GM12873 (cell line): ENCODE measurements around the gene PNKD.

Experiments
- TF ChIP-seq, protein P1 (sequence below): IDR thresholded peaks from 2 replicates; pipeline ENCODE4 v1.5.1; 2012; ENCODE audit warnings: low read depth, mild to moderate bottlenecking, moderate library complexity, low read length, control low read depth; ENCODE audit not compliant: insufficient read depth; ENCODE audit errors: missing control alignments

Gene PNKD

DNA sequence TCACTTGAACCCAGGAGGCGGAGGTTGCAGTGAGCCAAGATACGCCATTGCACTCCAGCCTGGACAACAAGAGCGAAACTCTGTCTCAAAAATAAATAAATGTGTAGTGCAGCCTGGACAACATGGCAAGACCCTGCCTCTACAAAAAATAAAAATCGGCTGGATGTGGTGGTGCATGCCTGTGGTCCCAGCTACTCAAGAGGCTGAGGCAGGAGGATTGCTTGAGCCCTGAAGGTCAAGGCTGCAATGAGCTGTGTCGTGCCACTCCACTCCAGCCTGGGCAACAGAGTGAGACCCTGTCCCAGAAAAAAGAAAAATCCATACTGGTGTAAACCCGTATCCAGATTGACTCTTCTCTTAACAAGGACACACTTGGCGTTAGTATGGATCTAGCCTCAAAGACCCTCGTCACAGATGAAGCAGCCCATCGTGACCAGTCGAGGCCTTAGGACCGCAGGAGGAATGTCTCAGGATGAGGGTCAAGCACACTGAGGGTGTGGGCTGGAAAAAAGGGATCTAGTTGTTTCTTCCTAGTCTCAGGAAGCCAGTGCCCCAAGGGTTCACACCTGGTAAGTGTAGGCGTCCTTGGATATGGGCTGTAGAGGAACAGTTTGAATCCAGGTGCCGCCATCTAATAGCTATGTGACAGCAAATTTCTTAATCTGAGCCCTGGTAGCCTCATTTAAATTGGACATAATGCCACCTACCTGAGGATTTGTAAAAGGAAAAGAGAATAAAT lies 13.5 kb upstream of the PNKD start:
- TF ChIP-seq, protein P1, sequence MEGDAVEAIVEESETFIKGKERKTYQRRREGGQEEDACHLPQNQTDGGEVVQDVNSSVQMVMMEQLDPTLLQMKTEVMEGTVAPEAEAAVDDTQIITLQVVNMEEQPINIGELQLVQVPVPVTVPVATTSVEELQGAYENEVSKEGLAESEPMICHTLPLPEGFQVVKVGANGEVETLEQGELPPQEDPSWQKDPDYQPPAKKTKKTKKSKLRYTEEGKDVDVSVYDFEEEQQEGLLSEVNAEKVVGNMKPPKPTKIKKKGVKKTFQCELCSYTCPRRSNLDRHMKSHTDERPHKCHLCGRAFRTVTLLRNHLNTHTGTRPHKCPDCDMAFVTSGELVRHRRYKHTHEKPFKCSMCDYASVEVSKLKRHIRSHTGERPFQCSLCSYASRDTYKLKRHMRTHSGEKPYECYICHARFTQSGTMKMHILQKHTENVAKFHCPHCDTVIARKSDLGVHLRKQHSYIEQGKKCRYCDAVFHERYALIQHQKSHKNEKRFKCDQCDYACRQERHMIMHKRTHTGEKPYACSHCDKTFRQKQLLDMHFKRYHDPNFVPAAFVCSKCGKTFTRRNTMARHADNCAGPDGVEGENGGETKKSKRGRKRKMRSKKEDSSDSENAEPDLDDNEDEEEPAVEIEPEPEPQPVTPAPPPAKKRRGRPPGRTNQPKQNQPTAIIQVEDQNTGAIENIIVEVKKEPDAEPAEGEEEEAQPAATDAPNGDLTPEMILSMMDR, result no peak

DNA sequence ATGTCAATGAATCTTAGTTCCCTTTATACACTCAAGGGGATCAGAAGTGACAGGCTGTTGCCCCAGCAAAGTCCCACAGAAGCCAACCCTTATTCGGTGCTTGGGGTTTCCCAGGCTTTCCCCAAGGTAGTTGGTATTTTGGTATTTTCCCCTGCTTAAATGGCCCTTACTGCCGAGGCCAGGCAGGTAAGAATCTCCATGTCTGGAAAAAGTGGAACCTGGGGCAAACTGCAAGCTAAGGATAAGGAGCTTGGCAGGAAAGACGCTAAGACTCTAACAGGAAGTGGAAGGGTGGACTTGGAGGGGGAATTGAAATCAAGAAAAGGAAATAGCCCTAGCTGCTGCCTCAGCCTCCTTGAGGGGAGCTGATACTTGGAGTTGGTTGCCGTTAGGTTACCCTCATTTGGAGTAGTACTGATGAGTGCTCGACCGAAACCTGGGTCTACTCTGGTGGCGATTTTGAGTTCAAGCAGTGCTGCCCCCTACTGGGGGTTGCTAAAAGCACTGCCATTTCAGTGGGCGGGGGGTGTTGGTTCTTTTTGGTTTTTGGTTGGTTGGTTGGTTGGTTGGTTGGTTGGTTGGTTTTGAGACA lies 12.8 kb upstream of the PNKD start:
- TF ChIP-seq, protein P1, result peak; percentile 85

DNA sequence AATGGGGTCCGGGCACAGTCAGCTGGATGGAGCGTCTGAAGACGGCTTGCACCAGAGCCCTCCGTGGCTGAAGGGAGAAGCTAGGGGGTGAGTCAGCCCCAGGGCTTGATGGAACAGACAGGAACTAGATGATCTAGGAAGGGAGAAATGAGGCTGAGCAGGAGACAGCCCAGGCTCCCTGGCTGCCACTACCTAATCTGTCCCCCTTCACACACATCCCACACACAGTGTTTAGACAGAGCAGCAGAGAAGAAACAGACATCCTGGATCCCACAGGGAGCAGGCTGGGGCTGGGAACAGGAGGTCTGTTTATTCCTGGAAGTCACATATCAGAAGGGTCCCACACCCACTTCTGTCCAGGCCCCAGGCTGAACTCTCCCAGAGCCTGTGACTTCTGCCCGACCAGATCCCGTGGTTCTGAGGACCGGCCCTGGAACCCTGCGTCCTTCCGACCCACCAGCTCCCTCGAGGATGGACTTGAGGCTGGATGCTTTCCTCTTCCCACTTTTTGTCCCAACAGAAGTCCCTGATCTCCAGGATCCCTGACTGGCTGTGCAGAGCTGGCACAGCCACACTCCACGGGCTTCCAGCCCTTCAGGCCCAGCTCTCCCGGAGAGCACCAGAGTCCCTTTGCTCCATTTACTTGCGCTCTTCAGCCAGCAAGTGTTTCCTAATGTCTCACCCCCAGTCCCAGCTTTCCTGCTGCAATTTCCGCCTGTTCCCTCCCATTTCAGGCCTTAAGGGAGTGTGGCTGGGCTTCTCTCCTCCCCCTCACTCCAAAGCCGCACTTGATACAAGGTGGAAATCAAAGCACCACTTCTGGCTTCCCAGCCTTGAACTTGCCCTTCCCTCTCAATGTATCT lies 11.0 kb upstream of the PNKD start:
- TF ChIP-seq, protein P1, result no peak

DNA sequence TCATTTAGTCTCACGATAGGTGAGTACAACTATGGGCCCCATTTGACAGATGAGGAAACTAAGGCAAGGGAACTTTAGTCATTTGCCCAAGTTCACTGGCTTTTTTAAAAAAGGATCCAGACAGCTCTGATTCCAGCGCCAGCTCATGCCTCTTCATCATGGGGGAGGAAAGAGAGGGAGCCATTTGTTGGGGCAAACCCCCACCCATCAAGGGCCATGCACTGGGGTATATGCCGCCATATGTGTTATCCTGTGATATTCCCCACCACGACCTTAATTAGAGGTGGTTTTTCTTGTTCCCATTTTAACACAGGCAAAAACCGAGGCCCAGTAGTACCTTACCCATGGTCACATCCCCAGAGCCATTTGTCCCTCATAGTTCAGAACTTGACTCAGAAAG lies 10.2 kb upstream of the PNKD start:
- TF ChIP-seq, protein P1, result no peak

DNA sequence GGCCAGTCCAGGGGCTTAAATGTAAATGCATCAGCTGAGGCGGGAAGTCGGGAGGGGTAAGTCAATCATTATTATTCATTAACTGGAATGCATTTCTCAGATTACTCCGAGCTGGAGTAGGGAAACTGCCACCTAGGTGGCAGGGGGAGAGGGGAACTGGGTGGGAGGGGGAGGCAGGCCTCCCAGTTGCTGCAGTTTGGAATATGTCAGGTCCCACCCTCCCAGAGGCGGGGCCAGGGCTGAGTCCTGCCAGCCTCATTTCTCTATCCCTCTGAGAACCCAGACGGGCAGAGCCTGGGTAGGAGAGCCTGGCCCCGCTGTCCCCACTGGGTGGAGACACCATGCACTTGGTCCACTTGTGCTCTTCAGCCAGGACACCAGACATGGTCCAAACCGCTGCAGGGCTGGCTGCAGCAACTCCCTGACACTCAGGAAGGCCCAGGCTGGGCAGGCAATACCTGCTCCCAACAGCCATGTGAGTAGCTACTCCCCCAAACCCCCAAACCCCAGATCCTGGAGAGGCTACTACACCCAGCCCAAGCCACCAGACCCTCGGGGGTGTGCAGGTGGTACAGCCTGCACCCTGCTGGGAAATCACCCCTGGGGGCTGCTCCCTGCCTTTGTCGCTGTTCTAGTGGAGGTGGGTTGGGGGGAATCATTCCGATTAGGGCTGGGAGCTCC lies 9.4 kb upstream of the PNKD start, which contains the start of gene GPBAR1:
Gene GPBAR1, plus strand, starts transcription at position 274 of the 681 bp plus-strand sequence. CDS start 1,710 bp downstream, outside the sequence.
- TF ChIP-seq, protein P1, result no peak

DNA sequence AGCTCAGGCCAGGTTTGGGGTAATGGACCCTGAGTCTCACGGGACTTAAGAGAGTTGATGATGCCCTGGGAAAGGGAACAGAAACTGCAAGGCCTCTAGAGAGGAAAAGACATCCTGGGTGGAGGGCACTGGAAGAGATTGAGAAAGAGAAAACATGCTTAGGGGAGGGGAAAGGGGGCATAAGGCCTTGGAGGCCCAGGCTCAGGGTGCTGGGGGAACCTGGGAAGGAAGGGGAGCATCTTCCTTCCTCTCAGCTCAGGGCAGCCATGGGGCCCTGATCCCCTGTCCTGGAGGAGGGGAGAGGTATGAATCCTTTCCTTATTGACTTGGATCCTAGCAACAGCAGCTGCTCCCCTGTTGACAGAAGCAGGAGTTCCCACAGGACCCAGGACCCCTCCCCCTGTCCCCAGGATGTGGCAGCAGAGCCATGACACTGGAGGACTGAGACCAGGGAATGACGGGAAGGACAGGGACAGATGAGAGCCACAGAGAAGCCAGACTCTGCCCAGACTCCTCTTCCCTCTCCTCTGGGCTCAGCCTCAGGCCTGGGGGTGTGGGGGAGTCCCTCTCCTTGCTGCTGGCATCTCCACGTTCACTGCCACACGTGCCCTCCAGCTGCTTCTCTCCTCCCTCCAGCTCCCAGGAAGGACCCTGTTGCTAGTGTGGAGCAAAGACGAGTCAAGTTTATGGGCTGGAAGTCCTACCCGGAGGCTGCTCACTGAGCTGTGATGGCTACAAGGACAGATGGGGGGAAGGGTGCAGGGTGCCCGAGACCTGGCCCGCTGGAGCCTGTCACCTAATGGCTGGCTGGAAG lies 8.7 kb upstream of the PNKD start:
- TF ChIP-seq, protein P1, result no peak
